Amniotic stem cell (primary cell): Measurements from ENCODE around the gene MPZL2.

Experiments used
- DNase-seq: peaks from one replicate; lab custom pipeline; 2025; lab: John Stamatoyannopoulos, UW

The MPZL2 gene

DNA sequence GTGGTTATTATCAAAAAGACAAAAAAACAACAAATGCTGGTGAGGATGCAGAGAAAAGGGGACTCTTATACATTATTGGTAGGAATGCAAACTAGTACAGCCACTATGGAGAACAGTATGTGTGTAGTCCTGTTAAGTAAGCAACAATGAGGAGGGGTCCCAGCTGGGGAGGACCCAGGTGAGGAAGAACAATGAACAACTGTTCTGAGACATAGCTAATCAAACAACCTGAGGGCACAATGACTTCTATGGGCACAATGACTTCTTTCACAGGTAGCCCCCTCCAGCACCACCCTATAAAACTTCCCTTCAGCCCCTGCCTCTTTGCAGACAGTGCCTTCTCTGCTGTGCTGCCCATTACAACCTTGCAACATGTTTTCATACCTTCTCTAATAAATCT, 44.9 kb downstream of the MPZL2 start:
- DNase-seq = no peak

- DNase-seq = no peak
Observed at GRCh38 chr11:118217575-118217974, 46.5 kb downstream of the MPZL2 start.

GRCh38 chr11:118216621-118217481, 47.2 kb downstream of the MPZL2 start:
- DNase-seq = no peak

GRCh38 chr11:118215765-118216164, 48.3 kb downstream of the MPZL2 start:
- DNase-seq = no peak

GRCh38 chr11:118215262-118215661, 48.8 kb downstream of the MPZL2 start:
- no peak for DNase-seq

GRCh38 chr11:118214210-118214914, 49.7 kb downstream of the MPZL2 start:
- no peak for DNase-seq

GRCh38 chr11:118213781-118214180, 50.3 kb downstream of the MPZL2 start:
- DNase-seq = no peak

DNA sequence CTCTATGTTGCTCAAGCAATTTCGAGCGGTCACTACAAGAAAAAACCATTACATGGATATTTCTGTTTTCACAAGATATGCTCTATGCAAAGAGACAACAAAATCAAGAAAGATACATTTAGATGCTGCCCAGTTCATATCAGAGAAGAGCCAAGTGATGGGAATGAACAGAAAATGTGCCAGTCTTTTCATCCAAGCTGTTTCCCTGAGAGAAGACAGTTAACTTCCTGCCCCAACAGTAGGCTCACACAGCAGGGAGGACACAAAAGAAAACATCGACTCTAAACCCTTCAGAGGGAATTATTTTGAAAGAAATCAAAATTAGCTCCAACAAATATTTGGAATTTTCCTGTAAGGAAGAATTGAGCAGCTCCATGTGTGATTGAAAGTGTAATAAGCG, 50.9 kb downstream of the MPZL2 start:
- no peak for DNase-seq

DNA sequence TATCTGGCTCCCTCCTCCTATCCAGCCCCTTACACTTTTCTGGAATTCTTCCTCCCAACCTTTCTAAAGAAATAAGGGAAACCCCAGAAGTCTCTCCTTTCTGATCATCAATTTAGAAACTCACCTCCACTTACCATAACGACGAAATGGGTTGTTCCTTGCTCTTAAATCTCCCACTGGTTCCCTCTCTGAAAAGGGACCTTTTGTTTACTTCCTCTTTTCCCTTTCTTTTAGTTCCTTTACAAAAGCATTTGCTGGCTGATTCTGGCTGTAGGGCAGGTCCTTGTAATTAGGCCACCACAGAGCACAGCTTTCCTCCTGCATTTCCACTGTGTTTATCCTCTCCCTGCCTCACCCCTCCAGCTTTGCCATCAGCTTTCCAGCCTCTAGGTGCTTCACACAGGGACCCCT, 51.3 kb downstream of the MPZL2 start:
- DNase-seq = no peak

DNA sequence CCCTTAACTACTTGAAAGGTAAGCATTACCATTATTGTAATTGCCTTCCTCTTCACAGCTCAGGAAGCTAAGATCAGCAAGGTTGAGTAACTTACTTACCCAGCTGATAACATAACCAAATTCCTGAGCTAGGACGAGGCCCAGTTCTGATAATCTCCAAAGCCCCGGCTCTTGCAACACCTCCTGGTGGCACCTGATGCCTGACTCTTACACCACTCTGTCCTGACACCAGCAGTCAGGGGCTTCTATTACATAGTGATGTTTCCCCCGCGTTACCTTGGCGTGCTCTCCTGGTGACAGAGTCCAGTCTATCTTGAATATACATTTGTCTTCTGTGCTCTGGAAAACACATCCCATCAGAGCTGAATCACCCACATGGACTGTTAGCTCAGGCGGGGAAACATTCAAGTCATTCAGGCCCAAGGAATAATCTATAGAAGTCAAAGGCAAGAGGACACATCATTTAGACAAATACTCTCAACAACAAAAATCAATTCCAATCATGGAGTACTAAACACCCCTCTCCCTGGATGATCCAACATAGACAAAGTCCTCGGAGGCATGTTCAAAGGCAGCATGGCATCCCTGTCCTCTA, 51.9 kb downstream of the MPZL2 start:
- no peak for DNase-seq

DNA sequence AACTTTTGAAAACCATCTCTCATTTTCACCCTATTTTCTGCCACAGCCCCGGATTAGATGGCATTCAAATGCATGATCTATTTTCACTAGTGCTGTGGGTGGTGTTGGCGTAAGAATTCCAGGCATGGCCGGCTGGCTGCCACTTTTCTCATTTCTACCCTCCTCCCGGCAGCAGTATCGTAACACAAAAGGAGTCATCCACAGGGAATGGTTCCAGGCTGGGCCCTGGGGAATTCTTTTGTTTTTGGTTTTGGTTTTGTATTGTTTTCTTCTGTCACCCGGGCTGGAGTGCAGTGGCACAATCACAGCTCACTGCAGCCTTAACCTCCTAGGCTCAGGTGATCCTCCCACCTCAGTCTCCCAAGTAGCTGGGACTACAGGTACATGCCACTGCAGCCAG, 53.1 kb downstream of the MPZL2 start:
- DNase-seq = no peak

DNA sequence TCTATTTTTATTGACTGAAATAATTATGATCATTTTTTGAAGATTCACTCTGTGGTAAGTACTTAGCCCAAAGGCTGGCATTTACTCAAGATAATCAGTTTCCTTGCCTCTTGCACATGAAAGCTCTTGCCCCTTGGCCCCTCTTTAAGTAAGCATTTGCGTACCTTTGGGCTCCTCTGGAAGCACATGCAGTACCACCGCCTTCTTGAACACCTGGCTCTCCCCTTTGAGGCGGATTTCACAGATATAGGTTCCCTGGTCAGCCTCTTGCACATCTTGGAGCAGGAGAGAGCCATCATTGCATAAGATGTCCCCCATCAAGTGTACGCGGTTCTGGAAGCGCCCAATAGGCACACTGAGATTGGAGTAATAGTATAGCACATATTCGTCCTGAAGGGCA, 53.8 kb downstream of the MPZL2 start:
- no peak for DNase-seq

GRCh38 chr11:118209033-118209432, 55.1 kb downstream of the MPZL2 start:
- DNase-seq = no peak

- no peak for DNase-seq
Observed at GRCh38 chr11:118207079-118207478, 57.0 kb downstream of the MPZL2 start.

DNA sequence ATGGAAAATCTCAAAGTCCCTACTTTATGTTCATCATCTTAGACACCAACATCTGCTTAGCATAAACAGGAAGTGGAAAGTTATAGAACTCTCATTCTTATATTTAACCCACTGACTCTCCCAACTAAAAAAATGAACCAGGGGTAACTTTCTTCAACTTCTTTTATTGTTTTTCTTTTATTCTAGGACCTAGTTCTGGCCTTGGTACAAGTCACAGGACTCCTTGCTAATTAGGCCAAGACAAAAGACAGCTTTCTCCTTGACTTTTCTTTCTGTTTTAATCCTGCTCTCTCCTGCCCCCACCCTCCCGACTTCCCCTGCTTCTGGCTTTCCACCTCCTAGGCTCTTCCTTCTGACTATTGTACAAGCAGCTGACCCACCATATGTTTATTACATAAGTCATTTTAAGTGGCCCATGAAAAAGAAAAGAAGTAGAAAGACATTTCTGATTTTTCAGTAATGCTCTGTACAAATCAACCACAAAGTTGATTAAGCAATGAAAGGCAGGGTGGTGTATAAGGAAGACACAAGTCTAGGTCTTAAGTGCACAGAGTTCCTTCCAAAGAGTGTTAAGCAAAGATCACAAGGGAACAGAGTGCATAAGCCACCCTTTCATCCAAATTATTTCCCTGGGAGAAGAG, 57.6 kb downstream of the MPZL2 start:
- no peak for DNase-seq

- no peak for DNase-seq
Observed at GRCh38 chr11:118205606-118206378, 58.3 kb downstream of the MPZL2 start.
